ENCODE results near the gene GPRC5A. TPM values are rescaled to one million over a fixed set of nuclear protein-coding genes. Genes with fewer than 3 reads are reported as not detected.
A peak's percentile ranks its signal among the peaks of the same experiment; 100 is the strongest.

GPRC5A gene
- total and polyA plus RNA-seq, 2 donors (not counting 3 experiments of a cell fraction or from before 2014, with no cell fraction given), result 22.7 to 86.4 TPM

- H3K36me3 ChIP-seq (ENCODE audit: control insufficient read depth in 2 of 2, extremely low read depth in 1 of 2, insufficient read depth in 2 of 2, low read length in 2 of 2), result no peaks in the 10 kb centered on the region
- peak overlapping the region; percentile 81 for H3K9ac ChIP-seq (replicated peaks; ENCODE audit: extremely low read depth, insufficient read depth, low read length)
- TF ChIP-seq EZH2 (IDR thresholded peaks at IDR 0.05; ENCODE audit: borderline replicate concordance, low read depth, low read length, severe bottlenecking) (no peak), JUN (IDR thresholded peaks at IDR 0.05; ENCODE audit: borderline replicate concordance, insufficient read depth, insufficient read length, low read depth) (peak; percentile 93), CTCF (IDR thresholded peaks at IDR 0.05; ENCODE audit: extremely low read depth in 1 of 2, insufficient read depth in 1 of 2, low read depth in 1 of 2, low read length in 2 of 2) (no peak), POLR2A (IDR thresholded peaks at IDR 0.05; ENCODE audit: low read depth, low read length) (peak; percentile 74), GATA2 (IDR thresholded peaks at IDR 0.05; ENCODE audit: insufficient read depth, insufficient read length, low read depth, low read length) (peak; percentile 99), MAX (IDR thresholded peaks at IDR 0.05; ENCODE audit: insufficient read depth, insufficient read length) (no peak), POLR2AphosphoS5 (IDR thresholded peaks at IDR 0.05; ENCODE audit: insufficient read depth, low read depth, low read length) (peak; percentile 94), MYC (IDR thresholded peaks at IDR 0.05; ENCODE audit: low read depth, low read length) (no peak), FOS (IDR thresholded peaks at IDR 0.05; ENCODE audit: borderline replicate concordance, insufficient read depth, low read length) (peak; percentile 94)
- H3K9me3 ChIP-seq (replicated peaks; ENCODE audit: control insufficient read depth, insufficient read depth, low read length), result no peaks in the 10 kb centered on the region
- H3K9me1 ChIP-seq (replicated peaks; ENCODE audit: control insufficient read depth, extremely low read depth, insufficient read depth, low read length), result no peaks in the 10 kb centered on the region
- peak overlapping the region; percentile 85 for H3K4me2 ChIP-seq (ENCODE audit: insufficient read depth, low read length)
- H3K4me3 ChIP-seq (replicated peaks in 1 of 3; ENCODE audit: insufficient read depth in 1 of 3, low read depth in 1 of 3, low read length in 3 of 3), result peak overlapping the region in 1 of 3 experiments; percentile 43
- CTCF ChIA-PET, result interaction anchor here (0.7 to 4.1 kb wide), 9 partner anchors 19 to 111 kb away, joined by 3 to 40 read pairs (median 5); partner anchors contain the start of gene GPRC5A
- dilution Hi-C loops (cut with MboI; ENCODE audit: extremely low pct_ligation_motif_present, low sequenced_read_pairs), result no loop called here
- intact Hi-C loops (cut with micrococcal nuclease), result loop anchor here (1.0 to 2.0 kb wide), 7 partner anchors 11 to 84 kb away; partner anchors contain the start of gene GPRC5A
- FAIRE-seq (peak; percentile 99), DNase-seq (ENCODE audit: low read depth, low spot score) (peak; percentile 93)
- H4K20me1 ChIP-seq (replicated peaks; ENCODE audit: control insufficient read depth, extremely low read depth, insufficient read depth, low read length), result no peaks in the 10 kb centered on the region
- no peaks in the 10 kb centered on the region for H3K79me2 ChIP-seq (ENCODE audit: control insufficient read depth, insufficient read depth, low read length)
- no peak overlapping the region for H2AFZ ChIP-seq (ENCODE audit: low read depth, low read length)
- TSS peak; percentile 70 for BruUV-seq (replicated peaks)
- POLR2A ChIA-PET, result interaction anchor here (0.7 to 4.1 kb wide), 4 partner anchors 19 to 156 kb away, joined by 3 to 15 read pairs (median 5); partner anchors contain the start of gene GPRC5A
- peak overlapping the region; percentile 96 for H3K27ac ChIP-seq (ENCODE audit: insufficient read depth, low read depth, low read length)
- no peaks in the 10 kb centered on the region for H3K27me3 ChIP-seq (ENCODE audit: control insufficient read depth in 2 of 2, insufficient read depth in 2 of 2, low read length in 2 of 2)
- H3K4me1 ChIP-seq (ENCODE audit: control insufficient read depth, extremely low read depth, insufficient read depth, low read length), result peaks cover 41% of the 10 kb centered on the region
These were observed 19.0 kb upstream of the GPRC5A start for GRCh38 chr12:12872139-12872933.
